ENCODE measurements around the gene FGD2.
A peak's percentile ranks its signal among the peaks of the same experiment; 100 is the strongest.

The FGD2 gene

DNA sequence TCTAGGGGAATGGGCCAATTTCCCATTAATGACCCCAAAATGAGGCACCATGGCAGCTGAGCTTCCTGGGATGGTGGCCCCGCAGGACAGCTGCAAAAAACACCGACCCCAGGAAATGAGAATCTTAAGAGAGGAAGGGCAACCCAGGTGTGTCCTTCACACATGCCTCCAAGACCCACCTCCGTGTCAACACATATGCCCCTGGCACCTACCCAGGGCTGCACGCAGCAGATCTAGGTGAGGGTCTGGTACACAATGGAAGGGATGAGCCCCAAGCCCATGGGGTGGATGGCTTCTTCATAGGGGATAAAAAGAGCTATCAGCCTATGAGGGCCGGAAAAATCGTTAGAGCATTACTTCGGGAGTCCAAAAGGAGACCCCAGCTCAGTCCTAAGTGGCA lies 28.9 kb upstream of the FGD2 start:
- no peak overlapping the region for H3K4me3 ChIP-seq (ENCODE audit: low read depth, low read length)
- TF ChIP-seq, protein P1, sequence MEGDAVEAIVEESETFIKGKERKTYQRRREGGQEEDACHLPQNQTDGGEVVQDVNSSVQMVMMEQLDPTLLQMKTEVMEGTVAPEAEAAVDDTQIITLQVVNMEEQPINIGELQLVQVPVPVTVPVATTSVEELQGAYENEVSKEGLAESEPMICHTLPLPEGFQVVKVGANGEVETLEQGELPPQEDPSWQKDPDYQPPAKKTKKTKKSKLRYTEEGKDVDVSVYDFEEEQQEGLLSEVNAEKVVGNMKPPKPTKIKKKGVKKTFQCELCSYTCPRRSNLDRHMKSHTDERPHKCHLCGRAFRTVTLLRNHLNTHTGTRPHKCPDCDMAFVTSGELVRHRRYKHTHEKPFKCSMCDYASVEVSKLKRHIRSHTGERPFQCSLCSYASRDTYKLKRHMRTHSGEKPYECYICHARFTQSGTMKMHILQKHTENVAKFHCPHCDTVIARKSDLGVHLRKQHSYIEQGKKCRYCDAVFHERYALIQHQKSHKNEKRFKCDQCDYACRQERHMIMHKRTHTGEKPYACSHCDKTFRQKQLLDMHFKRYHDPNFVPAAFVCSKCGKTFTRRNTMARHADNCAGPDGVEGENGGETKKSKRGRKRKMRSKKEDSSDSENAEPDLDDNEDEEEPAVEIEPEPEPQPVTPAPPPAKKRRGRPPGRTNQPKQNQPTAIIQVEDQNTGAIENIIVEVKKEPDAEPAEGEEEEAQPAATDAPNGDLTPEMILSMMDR (IDR thresholded peaks at IDR 0.05; ENCODE audit: insufficient read depth, low read depth, low read length, missing control alignments) = no peak
- no peak for DNase-seq (ENCODE audit: low read depth)

DNA sequence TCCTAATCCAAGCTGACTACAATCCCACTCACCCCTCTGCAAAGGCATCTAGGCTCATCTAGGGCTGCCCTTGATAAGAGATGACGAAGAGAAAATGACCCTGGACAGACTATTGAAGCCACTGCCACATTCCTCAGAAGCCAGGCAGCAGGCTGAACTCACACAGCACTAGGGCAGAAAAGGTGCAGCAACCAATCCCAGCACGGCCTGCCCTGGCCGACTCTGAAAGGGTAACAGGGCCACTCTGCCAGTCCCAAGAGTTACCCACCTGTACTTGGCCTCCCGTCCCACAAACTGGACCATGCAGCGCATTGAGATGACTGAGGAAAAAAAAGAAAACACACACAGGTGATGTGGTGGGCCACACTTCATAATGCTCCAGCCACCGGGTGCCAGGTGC lies 28.5 kb upstream of the FGD2 start:
- TF ChIP-seq, protein P1 (IDR thresholded peaks at IDR 0.05; ENCODE audit: insufficient read depth, low read depth, low read length, missing control alignments) = no peak
- no peak for DNase-seq (ENCODE audit: low read depth)
- H3K4me3 ChIP-seq (ENCODE audit: low read depth, low read length) = no peak overlapping the region

DNA sequence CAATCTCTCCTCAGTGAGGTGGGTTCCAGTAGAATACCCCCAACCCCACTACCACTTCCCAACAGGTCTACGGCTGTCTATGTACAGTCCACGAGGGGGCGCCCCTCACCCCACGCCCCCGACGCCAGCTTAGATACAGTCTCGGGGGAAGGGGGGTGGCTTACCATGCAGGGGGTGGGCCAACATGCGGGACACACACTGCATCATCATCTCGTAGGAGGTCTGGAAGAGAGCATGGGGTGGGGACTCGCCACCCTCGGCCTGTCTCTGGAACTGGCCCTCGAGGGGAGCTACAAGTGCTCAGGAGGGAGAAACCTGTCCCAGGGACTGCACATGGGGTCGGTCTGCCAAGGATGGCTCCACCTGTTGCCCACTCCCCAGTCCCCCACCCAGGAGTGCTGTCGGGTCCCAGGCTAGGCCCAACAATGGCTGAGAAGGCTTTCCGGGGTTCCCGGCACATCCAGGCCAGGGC lies 27.9 kb upstream of the FGD2 start:
- TF ChIP-seq, protein P1 (IDR thresholded peaks at IDR 0.05; ENCODE audit: insufficient read depth, low read depth, low read length, missing control alignments) = peak; percentile 64
- no peak overlapping the region for H3K4me3 ChIP-seq (ENCODE audit: low read depth, low read length)
- peak; percentile 66 for DNase-seq (ENCODE audit: low read depth)

DNA sequence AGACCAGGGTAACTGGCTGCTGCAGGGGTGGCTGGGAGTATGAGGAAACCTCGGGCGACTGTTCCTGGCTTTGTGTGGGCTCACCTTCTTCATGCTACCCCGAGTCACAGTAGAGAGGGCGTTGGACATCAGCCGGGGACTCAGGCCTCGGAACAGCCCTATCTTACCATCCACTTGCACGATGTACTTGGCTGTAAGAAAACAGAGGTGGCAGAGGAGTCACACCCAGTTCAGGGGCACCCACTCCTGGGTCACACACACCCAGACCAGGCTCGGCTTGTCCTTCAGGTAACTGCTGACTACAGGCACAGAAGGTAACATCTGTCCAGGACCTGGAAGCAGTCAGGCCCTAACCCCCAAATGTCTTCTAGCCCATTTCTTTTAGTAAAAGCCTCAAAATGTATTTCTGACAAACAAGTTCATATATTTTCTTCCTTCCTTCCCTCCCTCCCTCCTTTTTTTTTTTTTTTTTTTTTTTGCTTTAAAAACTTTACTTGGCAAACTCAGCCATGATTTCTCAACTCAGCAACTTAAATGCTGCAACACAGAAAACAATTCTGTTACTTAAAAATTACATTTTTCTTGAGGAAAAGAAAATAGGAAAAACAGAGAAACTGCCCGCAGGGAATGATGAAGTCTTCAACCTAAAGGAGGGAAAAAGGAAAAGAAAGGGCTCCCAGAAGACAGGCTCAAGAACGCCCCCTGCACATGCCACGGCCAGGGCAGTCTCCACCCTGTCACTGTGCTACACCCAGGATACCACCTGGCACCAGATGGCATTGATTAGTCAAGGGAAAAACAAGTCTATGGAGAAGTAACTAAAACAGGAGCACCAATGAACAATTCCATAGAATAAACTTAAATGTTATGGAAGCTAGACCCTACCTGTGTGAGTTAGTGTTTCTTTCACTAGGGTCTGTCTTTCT lies 26.8 kb upstream of the FGD2 start:
- TF ChIP-seq, protein P1 (IDR thresholded peaks at IDR 0.05; ENCODE audit: insufficient read depth, low read depth, low read length, missing control alignments) = no peak
- H3K4me3 ChIP-seq (ENCODE audit: low read depth, low read length) = no peak overlapping the region
- DNase-seq (ENCODE audit: low read depth) = no peak

DNA sequence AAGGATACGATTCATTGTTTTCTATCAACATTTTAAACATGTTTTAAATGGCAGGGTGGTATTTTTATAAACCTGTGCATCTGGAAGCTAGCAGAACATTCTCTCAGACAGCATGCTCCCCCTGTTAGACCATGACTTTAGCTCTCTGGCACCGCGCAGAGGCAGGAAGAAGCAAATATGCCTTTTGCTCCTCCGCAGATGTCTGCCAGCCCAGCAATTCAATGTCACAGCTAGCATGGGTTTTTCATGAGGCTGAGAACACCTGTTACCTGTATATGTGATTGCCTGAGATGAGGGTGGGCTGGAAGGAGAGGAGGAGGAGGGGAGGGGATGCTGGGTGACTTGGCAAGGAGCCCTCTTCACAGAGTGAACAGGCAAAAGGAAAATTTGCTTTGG lies 26.1 kb upstream of the FGD2 start:
- no peak overlapping the region for H3K4me3 ChIP-seq (ENCODE audit: low read depth, low read length)
- TF ChIP-seq, protein P1 (IDR thresholded peaks at IDR 0.05; ENCODE audit: insufficient read depth, low read depth, low read length, missing control alignments) = peak; percentile 29
- DNase-seq (ENCODE audit: low read depth) = peak; percentile 31

DNA sequence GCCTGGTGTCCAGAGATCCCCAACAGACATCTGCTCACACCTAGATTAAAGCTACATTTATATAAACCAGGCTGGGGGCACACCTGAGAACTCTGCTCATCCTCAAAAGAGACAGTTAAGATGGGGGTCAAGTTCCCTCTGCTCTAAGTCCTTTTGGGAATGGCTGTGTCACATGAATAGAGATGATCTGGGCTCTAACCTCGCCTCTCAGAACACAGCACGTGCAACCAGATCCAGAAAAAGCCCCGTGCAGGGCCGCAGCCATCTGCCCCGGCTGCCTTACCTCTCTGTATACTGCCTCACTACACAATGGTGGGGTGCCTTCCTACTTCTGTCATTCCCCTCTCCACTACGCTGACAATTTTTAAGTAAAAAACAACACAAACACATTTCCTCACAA lies 25.3 kb upstream of the FGD2 start:
- TF ChIP-seq, protein P1 (IDR thresholded peaks at IDR 0.05; ENCODE audit: insufficient read depth, low read depth, low read length, missing control alignments) = no peak
- H3K4me3 ChIP-seq (ENCODE audit: low read depth, low read length) = no peak overlapping the region
- DNase-seq (ENCODE audit: low read depth) = no peak

Data from GM12865 (cell line).